Keratinocyte (primary cell): ENCODE results near the gene SKI. TPM values are rescaled to one million over a fixed set of nuclear protein-coding genes. Genes with fewer than 3 reads are reported as not detected.

Experiments used
- DNase-seq: peaks from one replicate; pipeline ENCODE4 v3.0.0-alpha.2; 2011; ENCODE audit warnings: low read depth, missing footprints, low spot score
- FAIRE-seq: peaks from 2 replicates; lab custom pipeline; 2011; peaks lifted over from hg19 to GRCh38; lab: Jason Lieb, UNC
- H2AFZ ChIP-seq: 2 replicates; pipeline ENCODE4 v1.6.0; 2012; ENCODE audit warnings: low read length, control low read depth, inconsistent platforms; ENCODE audit not compliant: control insufficient read depth
- H3K27ac ChIP-seq: 2 replicates; pipeline ENCODE4 v1.5.1; 2011; ENCODE audit warnings: low read length; ENCODE audit not compliant: control insufficient read depth, insufficient read depth
- H3K27me3 ChIP-seq: 3 replicates; pipeline ENCODE4 v1.6.0; 2011; ENCODE audit warnings: low read length; ENCODE audit not compliant: control insufficient read depth, insufficient read depth; ENCODE audit errors: extremely low read depth
- H3K36me3 ChIP-seq, 2 experiments: 2 replicates in 1 of 2; 3 replicates in 1 of 2; pipeline ENCODE4 v1.5.1; 2011; ENCODE audit warnings: low read length in 2 of 2, mild to moderate bottlenecking in 1 of 2; ENCODE audit not compliant: control insufficient read depth in 2 of 2, insufficient read depth in 2 of 2; ENCODE audit errors: extremely low read depth in 1 of 2
- H3K4me1 ChIP-seq: 3 replicates; pipeline ENCODE4 v1.5.1; 2011; ENCODE audit warnings: low read length; ENCODE audit not compliant: control insufficient read depth, insufficient read depth; ENCODE audit errors: extremely low read depth
- H3K4me2 ChIP-seq: 3 replicates; pipeline ENCODE4 v1.6.0; 2011; ENCODE audit warnings: low read depth, low read length; ENCODE audit not compliant: control insufficient read depth, insufficient read depth; ENCODE audit errors: extremely low read depth
- H3K4me3 ChIP-seq, 3 experiments: fragments of 200-600 bp in 1 of 3; sonication (generic) in 1 of 3; 2 replicates in 2 of 3; 3 replicates in 1 of 3; pipeline ENCODE4 v1.5.1; 2011 to 2016; ENCODE audit warnings: low read length in 3 of 3, mild to moderate bottlenecking in 3 of 3, control low read depth in 2 of 3, inconsistent platforms in 1 of 3, low read depth in 1 of 3, mixed read lengths in 1 of 3, mixed run types in 1 of 3, moderate library complexity in 1 of 3; ENCODE audit not compliant: control insufficient read depth in 2 of 3, insufficient read depth in 2 of 3; ENCODE audit errors: extremely low read depth in 1 of 3
- H3K79me2 ChIP-seq: 2 replicates; pipeline ENCODE4 v1.6.0; 2012; ENCODE audit warnings: low read length; ENCODE audit not compliant: control insufficient read depth, insufficient read depth
- H3K9ac ChIP-seq: 3 replicates; pipeline ENCODE4 v1.6.0; 2011; ENCODE audit warnings: low read length; ENCODE audit not compliant: control insufficient read depth, insufficient read depth; ENCODE audit errors: extremely low read depth
- H3K9me1 ChIP-seq: 3 replicates; pipeline ENCODE4 v1.6.0; 2011; ENCODE audit warnings: low read length; ENCODE audit not compliant: control insufficient read depth, insufficient read depth; ENCODE audit errors: extremely low read depth
- H3K9me3 ChIP-seq: 2 replicates; pipeline ENCODE4 v1.5.1; 2012; ENCODE audit warnings: low read depth, low read length; ENCODE audit not compliant: control insufficient read depth
- H4K20me1 ChIP-seq: 3 replicates; pipeline ENCODE4 v1.6.0; 2011; ENCODE audit warnings: low read length; ENCODE audit not compliant: control insufficient read depth, insufficient read depth; ENCODE audit errors: extremely low read depth
- CTCF ChIP-seq, 3 experiments: IDR thresholded peaks in 1 of 3; conservative IDR thresholded peaks in 1 of 3; optimal IDR thresholded peaks in 1 of 3; 2 replicates in 2 of 3; 3 replicates in 1 of 3; pipeline versions ENCODE3 to v1.5.1; 2011; ENCODE audit warnings: low read length in 3 of 3, mild to moderate bottlenecking in 3 of 3, moderate library complexity in 2 of 3, control low read depth in 1 of 3, inconsistent platforms in 1 of 3; ENCODE audit not compliant: insufficient read depth in 2 of 3; ENCODE audit errors: extremely low read depth in 1 of 3
- EZH2 ChIP-seq: IDR thresholded peaks from one replicate; pipeline ENCODE4 v1.6.1; 2012; ENCODE audit warnings: inconsistent platforms, mild to moderate bottlenecking, low read length, moderate library complexity
- dilution Hi-C: fragments of 300-500 bp; cut with MboI; formaldehyde crosslinking; loops from one replicate; pipeline ENCODE4 v1.7.0; 2020; ENCODE audit warnings: low sequenced_read_pairs; ENCODE audit not compliant: extremely low pct_ligation_motif_present
- polyA plus RNA-seq, 5 experiments: library from polyadenylated mRNA; depleted of rRNA in 3 of 5; stranded (reverse) in 3 of 5; stranded (forward) in 1 of 5; unstranded in 1 of 5; fragments of >200 nt; gene quantifications; 1 replicate in 1 of 5; 2 replicates in 3 of 5; 3 replicates in 1 of 5; pipeline versions ENCODE4 v1.2.1 to v1.2.3, GENCODE V29; 2011 to 2012; ENCODE audit warnings: missing spikeins in 2 of 5, low read depth in 1 of 5, low replicate concordance in 1 of 5

Gene SKI
- polyA plus RNA-seq, 1 donor (not counting 4 experiments of a cell fraction or from before 2014, with no cell fraction given): 4.8 TPM

GRCh38 chr1:2224631-2225428, 3.3 kb upstream of the SKI start:
- H4K20me1 ChIP-seq: peaks cover 10% of the 10 kb centered on the region
- H3K36me3 ChIP-seq: no peaks in the 10 kb centered on the region
- H3K4me1 ChIP-seq: peaks cover 8% of the 10 kb centered on the region
- H3K9me1 ChIP-seq: no peaks in the 10 kb centered on the region
- no peak for FAIRE-seq
- H2AFZ ChIP-seq: no peak overlapping the region
- H3K4me3 ChIP-seq: no peak overlapping the region
- dilution Hi-C loops: no loop called here
- no peak overlapping the region for H3K4me2 ChIP-seq
- TF ChIP-seq EZH2: no peak
- TF ChIP-seq CTCF (optimal IDR thresholded peaks at IDR 0.05 in 1 of 3, IDR thresholded peaks at IDR 0.05 in 1 of 3, conservative IDR thresholded peaks at IDR 0.05 in 1 of 3; ENCODE audit: extremely low read depth in 1 of 3, insufficient read depth in 2 of 3, low read length in 3 of 3): no peak
- no peaks in the 10 kb centered on the region for H3K27me3 ChIP-seq
- H3K9ac ChIP-seq: no peak overlapping the region
- H3K9me3 ChIP-seq: no peaks in the 10 kb centered on the region
- peaks cover 13% of the 10 kb centered on the region for H3K79me2 ChIP-seq
- DNase-seq: no peak
- no peak overlapping the region for H3K27ac ChIP-seq

- H3K36me3 ChIP-seq: no peaks in the 10 kb centered on the region
- no peak for DNase-seq
- peak overlapping the region; percentile 3 for H2AFZ ChIP-seq
- peak overlapping the region; percentile 59 to 75 (median 67) for H3K4me3 ChIP-seq
- H3K4me1 ChIP-seq: peaks cover 11% of the 10 kb centered on the region
- dilution Hi-C loops: no loop called here
- peak overlapping the region; percentile 76 for H3K4me2 ChIP-seq
- FAIRE-seq: no peak
- H3K9me1 ChIP-seq: no peaks in the 10 kb centered on the region
- peaks cover 28% of the 10 kb centered on the region for H4K20me1 ChIP-seq
- H3K9me3 ChIP-seq: no peaks in the 10 kb centered on the region
- TF ChIP-seq CTCF (optimal IDR thresholded peaks at IDR 0.05 in 1 of 3, IDR thresholded peaks at IDR 0.05 in 1 of 3, conservative IDR thresholded peaks at IDR 0.05 in 1 of 3; ENCODE audit: extremely low read depth in 1 of 3, insufficient read depth in 2 of 3, low read length in 3 of 3): no peak
- TF ChIP-seq EZH2: no peak
- peak overlapping the region; percentile 80 for H3K27ac ChIP-seq
- peak overlapping the region; percentile 91 for H3K9ac ChIP-seq
- no peaks in the 10 kb centered on the region for H3K27me3 ChIP-seq
- peaks cover 32% of the 10 kb centered on the region for H3K79me2 ChIP-seq
Measured at GRCh38 chr1:2226525-2227345, 1.4 kb upstream of the SKI start.
